Spinal cord (tissue), 4 donors: ENCODE results near the gene CRLF1. TPM values are rescaled to one million over a fixed set of nuclear protein-coding genes. Genes with fewer than 3 reads are reported as not detected.

ENCODE experiments used
- polyA plus RNA-seq, 2 donors: library from polyadenylated mRNA; unstranded; fragments of 120-200 nt; gene quantifications; one replicate each; pipeline ENCODE4 v1.2.1, GENCODE V29; 2013; ENCODE audit not compliant: insufficient read length in 2 of 2
- small RNA-seq: library from RNA; depleted of rRNA; stranded (forward); fragments of <200 nt; gene quantifications from one replicate; pipeline ENCODE3, GENCODE V24; 2014; ENCODE audit warnings: low replicate concordance
- total RNA-seq, 2 donors: library from RNA; depleted of rRNA in 1 of 2; stranded (reverse); fragments of 120-200 nt in 1 of 2; fragments of >200 nt in 1 of 2; gene quantifications; one replicate each; pipeline versions ENCODE4 v1.2.3 to v1.2.4, GENCODE V29; 2013 to 2014

CRLF1 gene
- total and polyA plus RNA-seq, 4 donors, result 3.1 to 27.2 (median 13.9) TPM

Small RNA genes within 50 kb of the gene (small RNA-seq; reads per million reads assigned to genes)
- not detected for gene RN7SL155P

Other genes with a start within 250 kb of the CRLF1 start
- 1 to 10 TPM; 1.7 to 4.2 TPM for gene GDF15, start 220.6 kb downstream of the CRLF1 start, total RNA-seq
- gene GDF15, start 220.6 kb downstream of the CRLF1 start, polyA plus RNA-seq, result 1 to 10 TPM in 1 of 2 donors, under 1 TPM in 1; 0.89 to 2.2 TPM
- gene LRRC25, start 209.2 kb downstream of the CRLF1 start, total RNA-seq, result 1 to 10 TPM; 1.8 to 2.4 TPM
- 1 to 10 TPM; 1.3 to 1.4 TPM for gene LRRC25, start 209.2 kb downstream of the CRLF1 start, polyA plus RNA-seq
- 100 to 1,000 TPM in 1 of 2 donors, 10 to 100 TPM in 1; 33.5 to 101 TPM for gene SSBP4, start 187.4 kb downstream of the CRLF1 start, total RNA-seq
- gene SSBP4, start 187.4 kb downstream of the CRLF1 start, polyA plus RNA-seq, result 100 to 1,000 TPM; 154 to 166 TPM
- gene ISYNA1, start 168.7 kb downstream of the CRLF1 start, total RNA-seq, result 10 to 100 TPM; 51.0 to 100.0 TPM
- 100 to 1,000 TPM; 127 to 180 TPM for gene ISYNA1, start 168.7 kb downstream of the CRLF1 start, polyA plus RNA-seq
- 1 to 10 TPM; 7.4 to 7.6 TPM for gene ELL, start 84.7 kb downstream of the CRLF1 start, total RNA-seq
- gene ELL, start 84.7 kb downstream of the CRLF1 start, polyA plus RNA-seq, result 10 to 100 TPM; 10.1 to 11.6 TPM
- gene FKBP8, start 63.2 kb downstream of the CRLF1 start, total RNA-seq, result 100 to 1,000 TPM; 115 to 196 TPM
- gene FKBP8, start 63.2 kb downstream of the CRLF1 start, polyA plus RNA-seq, result 100 to 1,000 TPM; 354 to 364 TPM
- 10 to 100 TPM; 28.0 to 51.1 TPM for gene KXD1, start 48.9 kb downstream of the CRLF1 start, total RNA-seq
- gene KXD1, start 48.9 kb downstream of the CRLF1 start, polyA plus RNA-seq, result 10 to 100 TPM; 70.2 to 76.0 TPM
- 100 to 1,000 TPM; 660 to 956 TPM for gene UBA52, start 34.9 kb downstream of the CRLF1 start, total RNA-seq
- gene UBA52, start 34.9 kb downstream of the CRLF1 start, polyA plus RNA-seq, result 100 to 1,000 TPM; 638 to 717 TPM
- 10 to 100 TPM; 23.7 to 84.5 TPM for gene REX1BD, start 18.0 kb downstream of the CRLF1 start, total RNA-seq
- 10 to 100 TPM; 70.7 to 71.7 TPM for gene REX1BD, start 18.0 kb downstream of the CRLF1 start, polyA plus RNA-seq
- gene TMEM59L, start 6.1 kb upstream of the CRLF1 start, total RNA-seq, result 10 to 100 TPM; 21.4 to 64.1 TPM
- 100 to 1,000 TPM; 307 to 353 TPM for gene TMEM59L, start 6.1 kb upstream of the CRLF1 start, polyA plus RNA-seq
- 1 to 10 TPM; 3.7 to 6.0 TPM for gene KLHL26, start 30.2 kb upstream of the CRLF1 start, total RNA-seq
- gene KLHL26, start 30.2 kb upstream of the CRLF1 start, polyA plus RNA-seq, result 10 to 100 TPM; 22.7 to 22.8 TPM
- 1 to 10 TPM; 5.6 to 7.8 TPM for gene CRTC1, start 76.9 kb upstream of the CRLF1 start, total RNA-seq
- 10 to 100 TPM; 44.7 to 45.3 TPM for gene CRTC1, start 76.9 kb upstream of the CRLF1 start, polyA plus RNA-seq
- under 1 TPM in 1 of 2 donors, not detected in 1; 0.40 TPM for gene COMP, start 184.5 kb upstream of the CRLF1 start, total RNA-seq
- under 1 TPM; 0.23 to 0.32 TPM for gene COMP, start 184.5 kb upstream of the CRLF1 start, polyA plus RNA-seq
- 10 to 100 TPM; 45.2 to 49.7 TPM for gene UPF1, start 225.2 kb upstream of the CRLF1 start, total RNA-seq
- gene UPF1, start 225.2 kb upstream of the CRLF1 start, polyA plus RNA-seq, result 10 to 100 TPM; 53.4 to 57.5 TPM